Inferior parietal cortex (tissue), 1 donor: ENCODE measurements around the gene PTPA.

Experiments used
- DNase-seq: peaks from one replicate; pipeline ENCODE4 v3.0.0-alpha.2; 2016; ENCODE audit errors: extremely low spot score

The PTPA gene

DNA sequence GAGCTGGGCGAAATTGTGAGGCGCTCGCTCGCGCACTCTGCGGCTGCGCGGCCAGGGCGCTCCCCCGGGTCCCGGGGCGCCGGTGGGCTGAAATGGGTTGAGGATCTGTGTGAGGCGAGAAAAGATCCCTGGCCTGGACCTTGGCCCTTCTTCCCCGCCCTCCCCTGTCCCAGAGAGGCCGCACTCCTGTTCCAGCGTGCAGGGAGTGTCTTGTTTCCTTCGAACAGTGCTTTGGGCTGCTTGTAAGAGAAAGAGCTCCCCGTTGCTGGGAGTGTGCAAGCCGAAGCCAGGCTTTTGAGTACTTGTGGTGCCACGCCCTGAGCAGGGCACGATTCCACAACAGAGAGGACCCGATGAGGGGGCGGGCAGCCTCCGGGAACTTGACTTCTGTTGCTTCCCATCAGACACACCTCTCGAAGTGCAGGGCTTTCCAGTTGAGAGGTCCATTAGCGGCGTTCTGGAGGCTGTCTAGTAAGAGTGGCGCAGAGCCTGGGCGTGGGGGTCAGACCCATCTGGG, 29.8 kb upstream of the PTPA start:
- no peak for DNase-seq

DNA sequence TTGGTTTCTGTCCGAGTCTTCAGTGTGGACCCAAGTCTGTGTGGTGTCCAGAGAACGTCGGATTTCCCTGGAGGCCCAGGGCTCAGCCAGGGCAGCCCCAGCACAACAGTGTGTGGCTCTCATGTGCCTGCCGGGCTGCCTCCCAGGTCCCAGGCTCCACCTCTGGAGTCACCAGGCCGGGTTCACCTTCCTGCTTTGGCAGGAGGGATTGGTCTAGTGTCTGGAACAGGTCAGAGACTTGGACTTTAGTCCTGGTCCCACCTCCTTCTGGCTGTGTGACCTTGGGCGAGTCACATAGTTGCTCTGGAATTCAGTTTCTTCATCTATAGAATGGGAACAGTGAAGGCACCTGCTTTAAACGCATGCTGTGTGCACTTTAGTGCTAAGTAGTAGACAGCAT, 27.1 kb upstream of the PTPA start:
- DNase-seq, result no peak

DNA sequence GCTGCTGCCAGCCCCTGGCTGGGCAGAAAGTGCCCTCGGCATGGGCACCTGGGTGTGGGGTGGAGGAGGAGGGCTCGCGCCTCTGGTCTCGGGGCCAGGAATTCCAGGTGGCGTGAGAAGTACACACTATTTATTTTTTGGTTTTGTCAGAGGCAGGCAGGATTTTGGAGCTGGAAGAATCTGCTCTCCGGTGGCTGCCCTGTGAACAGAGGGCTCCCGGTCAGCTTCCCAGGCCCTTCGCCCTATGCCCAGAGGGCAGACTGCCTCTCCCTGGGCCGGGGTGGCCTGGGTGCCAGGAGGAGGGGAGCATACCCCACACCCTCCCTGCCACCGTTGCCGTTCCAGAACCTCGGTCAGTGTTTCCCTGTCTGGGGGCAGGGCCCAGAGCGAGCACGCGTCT, 22.0 kb upstream of the PTPA start:
- DNase-seq, result no peak

DNA sequence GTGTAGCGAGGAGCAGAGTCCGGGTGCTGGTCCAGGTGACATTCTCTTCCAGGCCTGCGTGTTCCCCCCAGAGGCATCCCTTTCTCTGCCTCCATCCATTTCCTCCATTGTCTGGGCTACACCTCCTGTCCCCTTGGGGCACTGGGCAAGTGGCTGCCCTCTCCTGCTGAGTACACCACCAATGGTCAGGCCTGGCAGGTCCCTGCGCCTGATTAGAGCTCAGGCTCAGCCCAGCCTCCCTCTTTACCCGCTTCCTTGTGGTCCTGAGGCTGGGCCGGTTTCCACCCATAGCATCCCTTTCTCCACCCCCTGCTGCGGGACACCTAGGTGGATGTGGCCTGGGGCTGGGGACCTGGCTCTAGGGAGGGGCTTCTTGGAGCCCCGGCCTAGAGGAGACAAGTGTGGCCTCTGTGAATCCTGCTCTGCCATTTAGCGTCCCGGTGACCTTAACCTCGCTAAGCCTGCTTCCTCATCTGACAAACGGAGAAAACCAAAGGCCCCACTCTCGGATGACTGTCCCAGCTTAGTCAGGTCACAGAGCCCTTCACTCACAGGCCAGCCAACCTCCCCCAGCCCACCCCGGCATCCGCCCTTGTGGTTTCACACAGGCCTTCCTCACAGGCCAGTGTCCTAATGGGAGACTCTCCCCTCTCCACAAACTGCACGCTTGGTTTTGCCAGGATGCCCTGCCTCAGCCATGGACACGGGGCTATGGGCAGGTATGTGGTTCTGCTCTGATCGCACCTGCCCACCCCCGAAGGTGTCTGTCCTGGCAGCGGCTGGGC, 17.4 kb upstream of the PTPA start:
- no peak for DNase-seq

DNA sequence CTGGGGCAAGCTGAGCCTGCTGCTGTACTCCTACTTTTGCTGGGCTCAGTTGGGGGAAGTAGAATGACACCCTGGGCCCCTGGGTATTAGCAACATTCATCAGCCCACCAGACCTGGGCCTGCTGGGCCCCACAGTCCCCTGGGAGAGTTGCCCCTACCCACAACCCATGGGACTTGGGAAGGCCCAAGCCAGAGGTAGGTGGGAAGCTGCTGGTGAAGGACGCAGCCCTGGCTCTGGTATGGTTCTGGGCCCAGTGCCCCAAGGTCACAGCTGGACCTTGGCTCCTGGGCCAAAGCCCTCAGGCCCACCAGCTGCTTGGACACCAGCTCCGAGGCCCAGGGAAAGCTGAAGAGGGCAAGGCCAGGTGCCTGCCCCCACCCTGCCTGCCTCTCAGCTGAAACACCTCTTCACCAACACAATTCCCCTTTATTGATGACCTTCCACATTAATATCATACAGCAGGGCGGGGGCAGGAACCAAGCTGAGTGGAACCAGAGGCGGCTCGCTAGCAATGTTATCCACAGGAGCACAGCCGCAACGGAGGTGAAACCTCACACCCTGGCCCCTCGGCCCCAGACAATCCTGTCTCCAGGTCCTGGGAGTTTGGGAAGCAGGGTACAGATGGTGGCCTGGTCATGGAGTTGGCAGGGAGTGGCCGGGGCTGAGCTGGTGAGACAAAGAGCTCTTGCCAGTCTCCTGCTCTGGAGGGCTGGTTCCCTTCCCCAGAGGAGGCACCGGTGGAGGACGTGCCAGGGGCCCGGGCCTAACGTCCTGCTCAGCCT, 16.6 kb upstream of the PTPA start:
- no peak for DNase-seq

DNA sequence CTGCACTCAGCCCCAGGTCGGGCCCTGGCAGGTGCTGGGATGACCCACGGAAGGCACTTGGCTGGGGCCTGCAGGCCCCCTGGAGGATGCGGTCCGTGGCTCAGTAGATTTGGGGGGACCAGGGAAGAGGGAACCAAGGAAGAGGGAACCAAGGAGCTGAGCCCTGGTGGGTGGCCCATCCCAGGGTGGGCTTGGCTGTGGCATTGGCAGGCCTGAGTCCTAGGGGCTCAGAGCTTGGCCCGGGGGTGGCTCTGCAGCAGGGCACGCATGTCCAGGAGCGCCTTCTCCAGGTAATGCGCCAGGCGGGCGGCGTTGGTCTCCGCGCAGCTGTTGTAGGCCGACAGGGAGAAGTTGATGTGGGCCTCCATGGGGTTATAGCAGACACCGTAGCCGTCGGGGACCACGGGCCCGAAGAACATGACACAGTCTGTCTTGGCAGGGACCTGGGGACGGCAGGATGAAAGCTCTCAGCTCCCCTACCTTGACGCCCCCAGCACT, 16.0 kb upstream of the PTPA start:
- no peak for DNase-seq

DNA sequence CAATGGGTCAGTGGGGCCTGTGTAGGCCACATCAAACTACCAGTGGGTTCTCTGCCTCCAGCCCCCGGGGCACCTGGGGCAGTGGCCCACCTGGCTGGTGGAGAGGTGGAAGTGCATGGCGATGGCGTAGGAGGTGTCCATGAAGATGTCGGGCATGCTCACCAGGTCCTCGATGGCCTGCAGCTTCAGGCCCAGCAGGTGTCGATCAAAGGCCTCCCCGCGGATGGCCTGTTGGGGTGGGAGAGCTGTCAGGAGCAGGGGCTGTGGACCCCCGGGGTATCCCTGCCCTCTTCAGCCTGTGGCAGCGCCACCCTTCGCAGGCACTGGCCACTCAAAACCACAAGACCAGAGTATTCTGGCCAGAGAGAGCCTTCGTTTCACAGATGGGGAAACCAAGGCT, 15.3 kb upstream of the PTPA start:
- no peak for DNase-seq

DNA sequence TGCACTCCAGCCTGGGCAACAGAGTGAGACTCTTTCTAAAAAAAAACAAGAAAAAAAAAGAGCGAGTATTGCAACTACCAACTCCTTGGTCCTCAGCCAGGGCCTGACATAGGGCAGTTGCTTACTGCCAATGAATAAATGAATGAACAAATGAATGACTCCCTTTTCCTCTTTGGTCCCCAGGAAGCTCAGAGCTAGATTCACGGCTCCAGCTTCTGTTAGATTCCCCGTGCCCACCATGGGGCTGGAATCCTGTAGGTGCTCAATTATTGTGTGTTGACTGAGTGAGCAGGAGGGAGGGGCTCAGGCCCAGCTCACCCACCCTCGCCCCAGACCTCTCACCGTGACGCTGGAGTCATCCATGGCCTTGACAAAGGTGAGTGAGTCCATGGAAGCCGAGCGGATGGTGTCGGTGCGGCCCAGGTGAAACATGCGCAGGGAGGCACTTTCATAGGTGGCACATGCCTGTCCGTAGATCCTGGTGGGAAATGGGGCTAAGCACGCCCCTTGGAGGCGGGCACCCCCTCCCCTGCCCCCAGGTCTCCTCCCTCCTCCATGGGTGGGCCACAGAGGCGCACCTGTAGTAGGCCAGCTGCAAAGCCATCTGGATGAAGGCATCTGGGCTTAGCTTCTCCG, 13.4 kb upstream of the PTPA start:
- DNase-seq, result no peak

DNA sequence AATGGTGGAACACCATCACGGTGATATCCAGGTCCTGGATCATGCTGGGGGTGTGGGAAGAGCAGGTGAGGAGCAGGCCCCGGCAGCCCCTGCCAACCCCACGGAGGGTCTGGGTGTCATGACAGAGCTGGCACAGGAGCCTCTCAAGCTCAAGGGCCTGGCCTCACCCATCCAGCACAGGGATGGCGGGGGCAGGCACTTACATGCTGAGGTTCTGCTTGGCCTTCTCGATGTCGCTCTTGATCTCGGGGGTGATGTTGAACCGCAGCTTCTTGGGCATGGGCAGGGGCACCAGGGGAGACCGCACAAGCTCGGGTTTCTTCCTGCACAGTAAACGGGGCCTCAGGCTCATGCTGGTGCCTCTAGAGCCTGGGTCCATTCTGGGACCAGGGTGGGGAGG, 12.9 kb upstream of the PTPA start:
- DNase-seq, result no peak

DNA sequence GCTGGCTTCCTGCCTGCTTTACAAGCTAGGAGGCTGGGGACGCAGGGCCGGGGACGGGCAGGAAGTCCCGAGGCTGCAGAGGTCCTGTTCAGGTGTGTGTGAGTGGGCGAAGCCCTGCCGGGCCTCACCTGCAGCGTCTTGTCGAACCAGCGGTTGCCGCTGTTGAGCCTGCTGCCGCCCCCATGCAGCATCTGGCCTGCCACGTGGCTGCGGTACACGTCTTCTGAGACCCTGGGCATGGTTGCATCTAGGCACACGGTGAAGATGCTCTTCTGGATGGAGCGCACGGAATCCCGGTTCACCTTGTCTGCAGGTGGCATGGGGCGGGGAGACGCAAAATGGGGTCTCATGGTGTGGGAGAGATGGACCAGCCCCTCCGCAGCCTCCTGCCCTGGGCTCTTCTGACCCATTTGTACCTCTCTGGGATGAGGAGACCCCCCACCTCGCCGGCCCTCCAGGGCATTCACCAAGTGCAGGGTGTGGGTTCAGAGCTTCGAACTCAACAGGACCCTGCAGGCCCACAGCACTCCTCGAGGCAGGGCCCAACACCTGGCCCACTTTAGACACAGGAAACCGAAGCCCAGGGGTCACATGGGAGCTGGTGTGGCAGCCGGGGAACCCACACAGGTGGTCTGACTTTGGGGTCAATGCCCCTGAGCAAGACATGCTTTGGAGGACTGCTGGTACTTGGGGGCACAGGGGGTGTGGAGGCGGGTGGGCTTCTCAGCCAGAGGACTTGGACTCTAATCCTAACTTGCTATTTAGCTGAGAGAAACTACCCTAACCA, 10.6 kb upstream of the PTPA start:
- DNase-seq, result no peak

DNA sequence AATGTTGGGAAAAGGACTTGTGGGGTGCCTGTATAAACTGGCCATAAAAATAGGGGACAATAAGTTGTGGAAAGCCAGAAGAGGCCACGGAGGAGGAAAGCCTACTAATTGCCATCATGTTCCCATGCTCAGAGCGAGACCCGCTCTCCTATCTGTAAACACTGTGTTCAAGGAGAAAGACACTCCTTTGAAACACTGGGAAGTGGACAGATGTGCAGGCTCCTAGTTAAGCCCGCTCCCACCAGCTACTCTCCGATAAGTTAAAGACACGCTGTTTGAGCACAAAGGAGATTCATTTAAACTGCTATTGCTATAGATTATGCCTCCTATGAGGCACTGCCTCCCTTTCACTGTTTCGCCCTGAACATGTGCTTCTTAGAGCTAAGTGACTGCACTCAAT, 9.9 kb upstream of the PTPA start:
- DNase-seq, result no peak

DNA sequence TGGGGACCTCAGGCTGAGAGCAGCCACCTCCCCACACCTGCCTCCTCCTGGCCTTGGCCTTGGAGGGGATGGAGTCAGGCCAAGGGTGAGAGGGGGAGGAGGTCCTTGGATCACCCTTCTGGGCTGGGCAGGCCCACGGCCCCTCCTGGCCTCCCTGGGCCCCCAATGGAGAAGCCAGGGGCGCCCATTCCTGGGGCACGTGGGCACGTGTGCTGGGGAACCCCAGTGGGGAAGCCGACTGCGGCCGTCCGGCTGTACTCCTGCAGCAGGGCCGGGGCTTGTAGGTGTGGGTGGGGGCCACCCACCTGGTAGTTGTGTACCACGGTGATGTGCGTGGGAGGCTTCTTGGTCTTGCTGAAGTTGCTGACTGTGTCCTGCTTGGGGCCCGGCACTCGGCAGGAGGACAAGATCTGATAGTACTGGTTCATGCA, 9.1 kb upstream of the PTPA start:
- no peak for DNase-seq

DNA sequence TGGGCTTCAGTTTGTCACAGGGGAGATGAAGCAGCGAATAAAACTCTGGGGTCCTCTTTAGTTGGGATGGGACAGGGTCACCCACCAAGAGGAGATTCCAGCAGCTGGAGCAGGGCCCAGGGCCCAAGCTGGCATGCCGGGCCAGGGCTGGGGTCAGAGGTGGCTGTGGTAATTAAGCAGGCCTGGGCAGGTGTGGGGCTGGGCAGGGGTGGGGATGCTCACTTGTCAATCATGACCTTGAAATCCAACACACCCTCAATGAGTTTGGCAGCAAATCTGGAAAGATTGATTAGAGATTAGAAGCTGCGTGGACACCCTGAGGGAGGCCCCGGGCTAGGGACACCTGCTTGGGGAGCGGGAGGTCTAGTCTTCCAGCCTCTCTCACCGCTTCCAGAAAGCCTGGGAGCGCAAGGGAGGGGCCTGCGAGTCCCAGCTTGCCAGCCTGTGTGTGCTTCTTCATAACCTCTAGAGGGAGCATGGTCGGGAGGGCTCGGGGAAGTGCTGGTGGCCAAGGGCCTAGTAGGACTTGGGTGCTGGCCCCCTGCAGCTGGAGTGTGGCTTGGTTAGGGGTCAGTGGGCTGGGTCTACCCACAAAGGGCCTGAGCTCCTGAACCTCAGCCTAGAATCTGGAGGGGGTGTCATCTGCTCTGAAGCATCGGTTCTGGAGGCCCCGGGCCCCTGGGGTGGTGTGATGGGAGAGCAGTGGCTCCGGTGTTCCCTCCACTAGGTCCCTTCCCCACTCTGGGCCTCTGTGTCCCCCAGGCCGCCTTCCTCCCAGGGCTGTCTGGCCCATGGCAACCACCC, 8.2 kb upstream of the PTPA start:
- DNase-seq, result no peak

DNA sequence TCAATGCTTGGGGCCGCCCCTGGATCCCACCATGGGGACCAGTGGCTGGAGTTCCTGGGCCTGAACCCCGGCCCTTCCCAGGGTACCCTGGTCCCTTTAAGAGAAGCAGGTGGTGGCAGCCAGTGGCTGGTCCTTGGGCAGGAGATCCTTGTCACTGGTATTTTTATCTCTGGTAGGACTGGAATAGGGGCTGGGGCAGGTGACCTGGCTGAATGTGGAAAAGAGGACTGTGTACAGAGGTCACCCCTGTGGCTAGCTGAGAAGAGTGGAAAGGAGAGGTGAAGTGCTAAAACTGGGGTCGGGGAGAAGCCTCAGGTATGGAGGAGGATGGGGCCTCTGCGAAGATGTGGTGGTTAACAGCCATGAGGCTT, 7.6 kb upstream of the PTPA start:
- DNase-seq, result no peak

DNA sequence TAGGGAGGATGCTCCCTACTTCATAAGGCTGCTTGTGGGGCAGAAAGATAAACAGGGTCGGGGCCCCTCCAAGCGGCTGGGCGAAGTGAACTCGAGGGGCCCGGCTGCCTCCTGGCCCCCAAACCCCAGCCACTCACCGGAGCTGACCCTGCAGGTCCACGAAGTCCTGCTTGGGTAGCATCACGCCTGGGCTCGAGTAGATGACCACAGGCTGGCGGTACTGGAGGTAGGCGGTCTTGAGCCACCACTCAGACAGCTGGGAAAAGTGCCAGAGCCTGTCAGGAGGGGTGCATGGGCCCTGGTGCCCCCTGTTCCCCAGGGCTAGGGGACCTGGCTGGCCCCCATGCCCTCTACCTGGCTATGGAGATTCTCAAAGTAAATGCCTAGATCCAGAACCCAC, 7.2 kb upstream of the PTPA start:
- DNase-seq, result no peak

DNA sequence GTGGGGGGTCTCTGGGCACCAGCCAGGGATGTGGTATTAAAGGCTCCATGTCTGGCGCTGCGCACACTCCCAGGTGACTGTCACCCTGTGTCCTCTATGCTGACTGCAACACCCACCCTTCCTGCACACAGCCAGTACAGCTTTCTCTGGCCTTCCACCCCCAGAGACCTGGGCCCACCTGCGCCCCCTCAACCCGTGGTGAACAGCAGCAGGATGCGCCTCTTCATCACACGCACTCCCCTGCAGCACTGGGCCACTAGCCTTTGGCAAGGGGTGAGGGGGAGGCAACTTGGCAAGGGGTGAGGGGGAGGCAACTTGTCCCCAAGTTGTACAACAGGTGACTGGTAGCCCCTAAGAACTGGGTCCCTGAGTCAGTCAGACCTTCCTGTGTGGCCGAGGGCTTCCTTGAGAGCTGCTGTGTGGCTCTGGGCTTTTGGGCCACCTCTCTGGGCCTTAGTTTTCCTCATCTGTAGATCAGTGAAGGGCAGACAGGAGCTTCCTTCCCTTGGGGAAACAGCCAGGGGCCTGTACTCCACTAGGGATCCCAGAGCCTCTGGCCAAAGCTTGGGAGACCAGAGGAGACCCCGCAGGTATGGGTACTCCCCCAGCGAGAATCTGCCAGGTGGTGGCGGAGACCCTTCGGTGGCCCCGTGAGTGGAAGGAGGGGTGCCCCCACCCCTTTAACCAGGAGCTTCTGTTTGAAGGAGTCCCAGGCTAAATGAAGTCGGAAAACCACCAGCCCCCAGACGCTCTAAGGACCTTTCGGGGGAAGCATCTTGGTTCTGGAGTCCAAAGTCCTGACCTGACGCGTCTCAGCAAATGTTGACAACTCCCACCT, 5.1 kb upstream of the PTPA start:
- no peak for DNase-seq

DNA sequence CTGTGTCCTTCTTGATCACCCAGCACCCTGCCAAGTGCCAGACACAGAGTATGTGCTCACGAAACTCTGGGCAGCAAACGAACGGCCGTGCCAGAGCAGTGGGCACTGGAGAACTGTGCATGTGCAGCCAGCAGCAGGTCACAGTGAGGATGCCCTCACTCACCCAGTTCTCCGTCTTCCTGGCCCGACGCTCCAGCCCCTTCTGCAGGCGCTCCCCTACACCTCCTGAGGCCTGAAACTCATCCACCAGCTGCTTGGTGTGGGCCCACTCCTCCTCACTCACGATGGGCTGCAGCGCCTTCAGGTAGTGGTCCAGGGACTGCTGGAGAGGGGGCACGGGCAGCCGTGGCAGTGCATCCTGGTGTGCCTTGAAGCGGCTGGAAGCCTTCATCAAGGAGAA, 3.6 kb upstream of the PTPA start:
- no peak for DNase-seq

DNA sequence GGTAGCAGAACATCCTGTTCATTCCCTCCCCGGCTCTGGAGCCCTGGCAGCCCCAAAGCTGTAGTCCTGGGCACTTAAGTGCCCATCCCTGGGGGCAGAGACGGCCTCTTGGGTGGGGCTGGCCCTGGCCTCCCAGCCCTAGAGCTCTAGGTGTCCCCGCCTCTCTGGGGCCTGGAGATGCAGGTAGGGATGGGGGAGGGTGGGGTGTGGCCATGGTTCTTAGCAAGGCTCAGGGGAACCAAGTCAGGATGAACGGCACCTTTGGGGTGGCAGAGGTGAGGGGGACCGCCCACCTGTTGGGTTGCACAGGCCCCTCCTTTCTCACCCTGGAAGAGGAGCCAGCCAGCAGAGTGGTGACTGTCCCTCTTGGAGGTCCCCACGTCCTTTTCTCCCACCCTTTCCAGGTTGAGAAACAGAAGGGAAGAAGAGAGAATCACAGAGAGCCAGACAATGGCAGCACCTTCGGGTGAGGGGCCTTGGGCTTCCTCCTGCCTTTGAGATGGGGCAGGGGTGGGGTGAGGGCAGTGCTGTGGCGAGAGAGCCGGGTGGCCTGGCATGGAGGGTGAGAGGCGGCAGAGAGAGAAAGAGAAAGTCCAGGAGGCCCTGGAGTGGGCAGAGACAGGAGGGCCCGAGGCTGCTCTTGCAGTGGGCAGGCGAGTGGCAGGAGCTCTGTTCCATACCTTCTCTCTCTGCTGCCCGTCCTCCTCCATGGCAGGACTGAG, 3.0 kb upstream of the PTPA start:
- DNase-seq, result no peak

DNA sequence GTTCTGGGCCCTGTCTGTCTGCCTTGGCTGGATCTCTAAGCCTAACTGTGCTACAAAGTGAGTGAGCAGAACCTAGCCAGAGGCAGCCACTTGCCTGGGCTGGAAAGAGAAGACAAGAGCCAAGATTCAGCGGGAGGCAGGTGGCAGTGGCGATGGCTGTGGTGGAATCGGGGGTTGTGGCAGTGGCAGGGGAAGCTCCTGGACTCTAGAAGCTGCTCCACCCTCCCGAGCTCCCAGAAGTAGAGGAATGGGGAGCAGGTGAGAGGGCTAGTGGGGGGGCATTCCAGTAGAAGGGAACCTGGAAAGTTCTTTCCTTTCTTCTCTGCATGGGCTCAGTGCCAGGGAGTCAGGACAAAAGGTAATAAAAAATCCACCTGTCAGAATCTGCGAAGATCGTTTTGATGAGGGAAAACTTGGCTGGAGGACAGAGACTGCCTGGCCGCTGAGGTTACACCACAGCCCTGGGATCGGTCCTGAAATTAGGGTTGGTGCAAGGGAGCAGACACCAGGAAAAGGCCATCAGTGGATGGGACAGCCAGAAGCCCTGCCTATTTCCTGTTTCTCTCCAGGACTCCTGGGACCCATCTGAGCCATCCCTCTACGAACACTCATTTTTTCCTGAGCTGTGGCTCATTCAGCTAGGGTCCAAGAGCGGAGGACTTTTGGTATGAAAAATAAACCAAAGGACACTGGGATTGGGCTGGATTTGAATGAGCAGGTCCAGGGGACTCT, 2.2 kb upstream of the PTPA start:
- DNase-seq, result no peak
